HuH-7 (cell line): ENCODE data around the gene SLC25A30.
A peak's percentile ranks its signal among the peaks of the same experiment; 100 is the strongest.
"Not testable (repeated sequence)": the region's sequence is repeated elsewhere in the genome, so short reads cannot be mapped to it uniquely, and the experiment has no call there.

Experiments used
- DNase-seq: peaks from one replicate; pipeline ENCODE4 v3.0.0; 2011; ENCODE audit warnings: low spot score

The SLC25A30 gene

DNA sequence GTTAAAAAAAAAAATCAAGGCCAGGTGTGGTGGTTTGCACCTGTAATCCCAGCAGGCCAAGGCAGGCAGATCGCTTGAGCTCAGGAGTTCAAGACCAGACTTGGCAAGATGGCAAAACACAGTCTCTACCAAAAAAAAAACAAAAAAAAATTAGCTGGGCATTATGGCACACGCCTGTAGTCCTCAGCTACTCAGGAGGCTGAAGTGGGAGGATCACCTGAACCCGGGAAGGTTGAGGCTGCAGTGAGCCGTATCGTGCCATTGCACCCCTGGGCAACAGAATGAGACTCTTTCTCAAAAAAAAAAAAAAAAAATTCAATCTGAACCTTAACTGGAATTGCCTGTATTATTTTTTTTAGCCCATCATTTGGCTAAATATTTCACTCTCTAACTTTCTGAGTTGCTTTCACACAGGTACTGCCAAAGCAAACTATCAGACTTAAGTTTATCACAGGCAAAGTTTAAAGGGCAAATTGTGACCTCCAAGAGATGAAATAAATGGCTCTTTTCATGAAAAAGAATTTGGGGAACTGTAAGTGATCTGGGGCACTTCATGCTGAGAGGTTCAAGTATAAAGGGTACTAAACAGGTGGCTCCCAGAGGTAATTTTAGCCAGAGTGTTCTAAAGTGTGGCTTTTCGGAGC is 14.7 kb upstream of the SLC25A30 start:
- no peak for DNase-seq

DNA sequence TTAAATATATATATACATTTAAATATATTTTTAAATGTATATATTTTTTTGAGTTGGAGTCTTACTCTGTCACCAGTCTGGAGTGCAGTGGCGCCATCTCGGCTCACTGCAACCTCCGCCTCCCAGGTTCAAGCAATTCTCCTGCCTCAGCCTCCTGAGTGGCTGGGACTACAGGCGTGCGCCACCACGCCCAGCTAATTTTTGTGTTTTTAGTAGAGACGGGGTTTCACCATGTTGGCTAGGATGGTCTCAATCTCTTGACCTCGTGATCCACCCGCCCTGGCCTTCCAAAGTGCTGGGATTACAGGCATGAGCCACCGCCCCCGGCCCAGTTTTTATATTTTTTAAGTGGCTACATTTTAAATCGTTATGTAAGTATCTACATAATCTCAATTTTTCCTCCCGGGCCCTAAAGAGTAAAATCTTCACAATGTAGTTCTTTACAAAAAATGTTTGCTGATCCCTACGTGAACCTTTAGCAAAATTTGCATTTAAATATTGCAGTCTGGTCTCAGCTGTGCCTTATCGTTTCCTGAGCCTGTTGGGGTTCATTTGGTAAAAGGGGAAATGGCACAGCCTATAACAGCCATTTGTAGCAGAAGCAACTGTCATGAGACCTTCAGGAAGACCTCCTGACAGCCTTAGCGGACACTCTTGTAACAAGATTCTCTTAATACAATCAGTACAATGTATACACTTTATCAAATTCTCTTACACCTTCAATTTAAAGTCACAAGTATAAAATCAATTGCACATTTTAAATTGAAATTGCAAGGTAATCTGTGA is 8.1 kb upstream of the SLC25A30 start:
- DNase-seq = not testable (repeated sequence)

DNA sequence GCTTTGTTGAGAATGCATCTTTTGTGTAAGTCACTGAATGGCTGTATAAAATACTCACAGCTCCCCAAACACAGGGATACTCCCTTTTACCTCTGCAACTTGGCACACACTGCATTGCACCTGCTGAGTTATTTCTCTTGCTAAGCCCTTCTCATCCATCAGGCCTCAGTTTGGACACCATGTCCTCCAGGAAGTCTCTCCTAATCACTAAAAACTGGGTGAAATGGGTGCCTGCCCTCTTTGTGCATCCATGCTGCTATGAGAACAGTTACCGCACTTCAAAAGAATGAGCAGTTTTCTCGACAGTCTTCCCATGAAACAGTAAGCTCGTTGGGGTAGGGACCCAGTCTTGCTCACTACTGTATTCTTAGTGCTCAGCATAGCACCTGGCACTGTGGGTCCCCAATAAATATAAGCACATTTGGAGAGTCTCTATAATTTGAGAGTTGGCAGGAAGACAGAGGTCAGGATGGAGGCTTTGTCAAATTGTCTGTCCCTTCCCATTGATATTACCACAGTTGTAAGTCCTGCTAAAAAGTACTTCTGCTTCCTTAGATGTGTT is 4.6 kb upstream of the SLC25A30 start:
- no peak for DNase-seq

DNA sequence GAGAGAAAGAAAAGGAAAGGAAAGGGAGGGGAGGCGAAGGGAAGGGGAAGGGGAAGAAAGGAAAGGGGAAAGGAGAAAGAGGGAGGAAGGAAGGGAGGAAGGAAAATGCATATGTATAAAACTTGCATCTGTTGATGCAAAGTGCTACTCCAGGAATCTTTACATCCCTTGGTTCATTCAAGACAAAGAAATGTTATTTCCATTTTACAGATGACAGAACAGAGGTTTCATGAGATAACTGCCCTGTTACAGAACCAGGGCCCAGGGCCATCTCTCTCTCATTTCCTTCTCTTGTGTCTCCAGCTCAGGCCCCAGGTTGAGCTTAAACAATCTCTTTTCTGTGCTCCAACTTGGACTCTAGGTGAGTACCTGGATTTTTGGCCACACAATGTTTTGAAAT is 1.8 kb upstream of the SLC25A30 start:
- DNase-seq = no peak

DNA sequence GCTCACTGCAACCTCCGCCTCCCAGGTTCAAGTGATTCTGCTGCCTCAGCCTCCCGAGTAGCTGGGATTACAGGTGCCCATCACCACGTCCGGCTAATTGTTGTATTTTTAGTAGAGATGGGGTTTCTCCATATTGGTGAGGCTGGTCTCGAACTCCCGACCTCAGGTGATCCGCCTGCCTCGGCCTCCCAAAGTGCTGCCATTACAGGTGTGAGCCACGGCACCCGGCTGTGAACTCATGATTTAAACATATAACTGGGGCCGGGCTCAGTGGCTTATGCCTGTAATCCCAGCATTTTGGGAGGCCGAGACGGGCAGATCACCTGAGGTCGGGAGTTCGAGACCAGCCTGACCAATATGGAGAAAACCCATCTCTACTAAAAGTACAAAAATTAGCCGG is 1.2 kb upstream of the SLC25A30 start:
- not testable (repeated sequence) for DNase-seq

DNA sequence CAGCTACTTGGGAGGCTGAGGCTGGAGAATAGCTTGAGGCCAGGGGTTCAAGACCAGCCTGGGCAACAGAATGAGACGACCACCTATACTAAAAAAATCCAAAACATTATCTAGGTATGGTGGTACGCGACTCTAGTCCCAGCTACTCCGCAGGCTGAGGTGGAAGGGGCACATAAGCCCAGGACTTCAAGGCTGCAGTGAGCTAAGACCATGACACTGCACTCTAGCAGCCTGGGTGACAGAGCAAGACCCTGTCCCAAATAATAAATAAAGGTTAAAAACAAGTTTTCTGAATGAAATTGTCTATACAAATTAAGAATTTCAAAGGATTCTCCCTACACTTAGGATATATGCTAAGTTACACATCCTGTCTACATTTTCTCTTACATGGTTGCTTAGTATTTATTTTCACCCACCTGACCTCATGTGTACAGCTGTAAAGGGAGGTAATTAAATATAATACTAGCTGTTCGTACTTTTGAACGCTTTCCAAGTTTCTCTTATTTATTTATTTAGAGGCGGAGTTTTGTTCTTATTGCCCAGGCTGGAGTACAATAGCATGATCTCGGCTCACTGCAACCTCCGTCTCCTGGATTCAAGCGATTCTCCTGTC is 1.6 kb downstream of the SLC25A30 start:
- no peak for DNase-seq

DNA sequence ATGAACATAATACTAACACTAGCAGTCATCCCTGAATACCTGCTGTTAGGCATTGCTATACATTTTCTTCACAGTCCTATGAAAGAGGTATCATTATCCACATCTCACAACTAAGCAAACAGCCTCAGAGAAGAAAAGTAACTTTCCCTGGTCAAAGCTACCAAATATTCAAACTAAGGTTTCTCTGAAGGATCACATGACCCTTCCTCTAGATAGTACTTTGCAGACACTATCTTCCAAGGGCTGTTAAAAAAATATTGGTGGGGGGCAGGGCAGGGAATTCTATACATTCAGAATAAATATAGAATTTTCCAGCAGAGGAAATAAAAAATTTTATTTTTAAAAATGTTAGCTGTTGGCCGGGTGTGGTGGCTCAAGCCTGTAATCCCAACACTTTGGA is 3.1 kb downstream of the SLC25A30 start:
- no peak for DNase-seq

DNA sequence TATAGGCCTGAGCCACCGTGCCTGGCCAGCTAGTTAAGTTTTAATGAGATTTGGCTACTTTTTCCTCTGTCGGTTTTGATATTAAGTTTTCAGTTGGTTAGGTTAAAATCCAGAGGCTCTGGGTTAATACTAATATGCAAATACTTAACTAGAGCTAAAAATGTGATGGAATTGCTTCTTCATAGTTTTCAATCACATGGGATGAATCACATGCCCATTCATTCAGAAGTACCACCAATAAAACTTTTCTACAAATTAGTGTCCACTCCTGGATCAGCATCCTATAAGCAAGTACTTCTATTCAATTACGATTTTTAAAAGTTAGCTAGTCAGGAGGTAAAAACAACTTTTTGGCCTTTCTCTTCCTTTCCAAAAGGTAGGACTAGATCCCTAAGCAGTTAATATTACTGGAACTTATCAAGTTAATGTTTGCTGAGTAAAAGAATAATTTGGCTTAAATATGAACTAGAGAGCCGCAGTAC is 4.3 kb downstream of the SLC25A30 start:
- DNase-seq = no peak

DNA sequence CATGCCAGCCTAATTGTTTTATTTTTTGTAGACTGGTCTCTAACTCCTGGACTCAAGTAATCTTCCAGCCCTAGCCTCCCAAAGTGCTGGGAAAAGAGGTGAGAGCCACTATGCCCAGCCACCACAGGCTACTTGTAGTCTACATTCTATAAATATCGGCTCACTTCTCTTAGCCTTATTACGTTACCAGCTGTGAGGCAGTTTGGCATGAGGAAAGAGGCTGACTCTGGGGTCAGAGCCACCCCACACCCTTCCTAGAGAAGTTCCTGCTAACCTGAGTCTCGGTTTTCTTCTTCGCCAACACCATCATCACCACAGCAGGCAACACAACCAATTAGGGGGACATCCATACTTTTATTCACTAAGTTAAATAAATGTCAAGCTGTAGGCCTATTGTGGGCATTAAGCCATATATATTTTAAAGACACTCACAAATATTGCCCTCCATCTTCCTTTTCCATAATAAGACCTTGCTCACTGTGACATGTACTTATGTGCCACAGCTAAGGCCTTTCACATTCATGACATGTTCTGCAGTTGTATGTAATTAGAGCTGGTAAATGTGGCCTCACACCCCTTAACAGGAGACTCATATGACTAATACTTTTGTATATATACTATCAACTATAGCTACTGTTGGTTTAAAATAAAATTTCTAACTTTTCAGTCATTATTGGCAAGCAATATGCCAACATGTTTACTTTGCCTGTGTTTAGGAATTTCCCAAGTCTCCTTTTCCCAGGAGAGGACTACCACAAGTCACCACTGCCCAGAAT is 5.7 kb downstream of the SLC25A30 start:
- no peak for DNase-seq

DNA sequence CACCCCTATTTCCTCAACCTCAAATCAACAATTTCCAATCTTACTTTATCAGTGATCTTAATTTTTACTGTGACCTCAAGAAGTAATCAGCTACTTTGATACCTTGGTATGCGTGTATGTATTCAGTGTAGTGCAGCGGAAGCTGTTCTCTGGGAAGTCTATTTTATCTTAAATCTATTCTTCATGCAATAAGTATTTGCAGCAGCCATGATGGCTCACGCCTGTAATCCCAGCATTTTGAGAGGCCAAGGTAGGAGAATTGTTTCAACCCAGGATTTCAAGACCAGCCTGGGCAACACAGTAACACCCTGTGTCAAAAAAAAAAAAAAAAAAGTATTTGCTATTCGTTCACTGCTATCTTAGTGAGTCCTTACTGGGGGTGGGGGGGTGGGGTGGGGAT is 6.5 kb downstream of the SLC25A30 start:
- no peak for DNase-seq

DNA sequence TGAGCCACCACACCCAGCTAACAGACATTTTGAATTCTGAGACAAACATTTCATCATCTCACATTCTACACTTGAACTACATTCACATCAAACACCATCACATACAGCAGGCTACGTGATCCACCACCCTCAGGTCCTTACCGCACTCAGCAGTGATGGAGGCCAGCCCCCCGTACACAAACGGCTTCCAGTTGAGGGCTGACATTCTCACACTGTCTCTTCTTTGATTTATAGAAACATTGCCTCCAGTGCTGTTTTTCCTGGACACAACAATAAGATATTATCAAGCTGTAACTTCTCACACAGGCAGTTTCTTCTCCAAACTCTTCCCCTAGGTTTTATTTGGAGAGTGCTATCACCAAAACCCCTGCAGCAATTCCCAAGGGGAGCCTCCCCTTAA is 7.0 kb downstream of the SLC25A30 start:
- no peak for DNase-seq

DNA sequence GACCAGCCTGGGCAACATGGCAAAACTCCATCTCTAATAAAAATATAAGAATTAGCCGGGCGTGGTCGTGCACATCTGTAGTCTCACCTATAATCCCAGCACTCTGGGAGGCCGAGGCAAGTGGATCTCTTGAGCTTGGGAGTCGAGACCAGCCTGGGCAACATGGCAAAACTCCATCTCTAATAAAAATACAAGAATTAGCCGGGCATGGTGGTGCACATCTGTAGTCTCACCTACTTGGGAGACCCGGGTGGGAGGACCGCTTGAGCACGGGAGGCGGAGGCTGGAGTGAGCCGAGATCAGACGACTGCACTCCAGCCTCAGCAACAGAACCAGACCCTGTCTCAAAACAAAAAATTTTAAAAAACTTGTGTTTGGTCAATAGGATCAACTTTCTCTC is 7.7 kb downstream of the SLC25A30 start:
- no peak for DNase-seq

DNA sequence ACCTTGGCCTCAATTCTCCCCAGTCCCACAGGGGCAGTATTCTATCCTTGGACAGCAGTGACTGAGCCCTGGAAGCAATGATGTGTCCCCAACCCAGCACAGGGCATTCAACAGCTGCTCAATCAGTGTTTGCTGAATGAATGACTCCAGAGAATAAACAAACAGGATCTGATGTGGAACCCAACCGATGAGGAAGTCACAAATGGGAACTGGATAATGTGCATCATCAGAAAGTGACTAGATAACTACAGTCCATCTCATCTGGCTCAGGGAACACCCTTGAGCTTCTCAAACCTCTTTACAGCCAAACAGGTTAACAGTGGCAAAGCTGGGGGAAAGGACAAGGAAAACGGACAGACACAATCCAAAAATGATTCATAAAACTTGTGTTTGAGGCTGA is 8.2 kb downstream of the SLC25A30 start:
- DNase-seq = no peak

DNA sequence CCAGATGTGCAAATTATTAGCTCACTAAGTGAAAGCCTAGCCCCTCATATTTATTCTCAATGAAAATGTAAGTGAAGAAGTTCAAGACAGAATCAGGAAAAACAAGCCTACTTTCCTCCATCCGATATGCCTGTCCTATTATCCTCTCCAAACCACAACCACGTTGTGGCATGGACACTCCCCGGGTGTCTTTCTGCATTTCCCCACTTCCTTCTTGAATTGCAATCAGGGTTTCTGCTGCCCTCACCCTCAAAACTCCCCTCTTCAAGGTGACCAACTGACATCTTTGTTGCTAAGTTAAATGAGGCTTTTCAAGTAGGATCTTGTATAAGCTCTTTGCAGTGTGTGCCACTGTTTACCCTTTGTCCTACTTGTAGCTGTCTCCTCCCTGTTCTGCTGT is 11.8 kb downstream of the SLC25A30 start:
- DNase-seq = no peak

DNA sequence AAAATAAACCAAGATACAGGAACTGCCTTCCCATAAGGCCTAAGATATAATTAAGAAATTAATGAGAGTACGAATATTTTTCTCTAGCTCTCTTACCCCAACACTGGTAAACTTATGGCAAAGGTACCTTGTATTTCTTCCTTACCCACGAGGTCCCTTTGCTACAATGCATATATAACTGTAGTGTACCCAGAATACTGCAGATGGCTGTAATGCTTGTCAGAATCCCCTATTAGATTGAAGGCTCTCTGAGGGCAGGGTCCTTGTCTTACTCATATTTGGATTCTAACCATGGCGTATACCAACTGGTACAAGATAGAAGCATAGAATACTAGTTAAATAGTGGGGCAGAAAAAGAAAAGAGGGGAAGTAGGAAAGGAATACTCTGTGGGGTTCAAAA is 15.1 kb downstream of the SLC25A30 start:
- no peak for DNase-seq

DNA sequence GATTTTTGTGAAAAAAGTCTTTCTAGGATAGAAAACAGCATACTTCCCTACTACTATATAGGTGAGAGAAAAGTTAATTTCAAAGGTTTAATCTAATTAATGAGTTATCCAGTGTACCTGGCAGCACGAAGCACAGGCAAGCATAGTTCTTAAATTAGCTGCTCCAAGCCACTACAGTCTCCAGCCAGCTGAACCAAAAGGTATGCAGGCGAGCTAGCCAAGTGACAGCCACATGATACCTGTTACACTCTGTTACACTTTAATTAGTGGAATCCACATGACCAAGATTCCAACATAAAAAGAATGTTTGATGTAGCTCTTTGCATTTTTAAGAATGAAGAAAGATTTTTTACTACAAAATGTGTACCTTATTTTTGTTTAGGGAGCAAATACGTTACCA is 15.5 kb downstream of the SLC25A30 start:
- DNase-seq = no peak

DNA sequence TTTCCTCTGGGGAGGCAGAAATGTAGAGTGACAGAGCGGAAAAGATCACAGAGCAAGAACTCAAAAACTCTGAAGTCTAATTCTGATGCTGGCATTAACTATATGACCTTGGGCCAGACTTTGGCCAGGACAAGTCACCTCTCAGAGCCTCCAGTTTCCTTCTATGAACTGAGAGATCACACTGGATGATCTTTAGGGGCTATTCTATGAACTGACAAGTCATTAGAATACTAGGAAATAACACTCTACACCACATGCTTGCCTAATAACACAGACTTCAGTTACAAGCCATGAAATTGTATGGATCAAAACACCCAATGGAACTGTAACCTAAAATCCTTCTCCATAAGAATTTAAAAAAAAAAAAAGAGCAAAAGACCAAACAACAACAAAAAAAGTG is 16.9 kb downstream of the SLC25A30 start:
- no peak for DNase-seq

DNA sequence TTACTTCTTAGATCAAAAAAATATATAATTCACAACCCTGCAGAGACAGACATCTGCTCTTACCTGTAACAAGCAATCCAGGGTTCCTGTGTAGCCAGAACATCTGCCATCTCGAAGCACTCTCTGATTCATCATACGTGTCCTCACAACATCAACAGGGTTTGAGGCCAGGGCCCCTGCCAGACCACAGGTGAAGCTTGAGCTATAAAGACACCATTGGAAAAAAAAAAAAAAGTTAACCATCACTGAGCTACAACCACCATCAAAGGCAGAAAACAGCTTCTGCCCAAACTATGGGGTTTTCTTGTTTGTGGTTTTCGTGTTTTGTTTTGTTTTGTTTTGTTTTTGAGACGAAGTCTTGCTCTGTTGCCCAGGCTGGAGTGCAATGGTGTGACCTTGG is 19.3 kb downstream of the SLC25A30 start:
- DNase-seq = no peak

DNA sequence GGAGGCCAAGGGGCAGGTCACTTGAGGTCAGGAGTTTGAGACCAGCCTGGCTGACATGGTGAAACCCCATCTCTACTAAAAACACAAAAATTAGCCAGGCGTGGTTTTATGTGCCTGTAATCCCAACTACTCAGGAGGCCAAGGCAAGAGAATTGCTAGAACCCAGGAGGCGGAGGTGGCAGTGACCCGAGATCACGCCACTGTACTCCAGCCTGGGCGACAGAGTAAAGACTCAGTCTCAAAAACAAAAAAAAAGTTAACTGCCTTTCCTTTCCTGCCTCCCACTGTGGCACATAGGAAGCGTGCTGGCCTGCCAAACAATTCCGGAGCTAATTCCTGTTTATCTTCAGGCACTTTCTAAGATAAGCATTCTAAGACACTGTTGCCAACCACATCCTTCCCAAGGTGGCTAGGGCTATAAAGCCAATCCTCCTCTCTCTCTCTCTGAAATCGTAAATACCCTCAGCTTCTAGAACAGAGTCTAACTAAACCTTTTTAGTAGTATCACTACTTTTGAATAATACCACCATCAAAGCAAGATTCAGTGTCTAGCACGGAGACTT is 21.6 kb downstream of the SLC25A30 start:
- DNase-seq = no peak

DNA sequence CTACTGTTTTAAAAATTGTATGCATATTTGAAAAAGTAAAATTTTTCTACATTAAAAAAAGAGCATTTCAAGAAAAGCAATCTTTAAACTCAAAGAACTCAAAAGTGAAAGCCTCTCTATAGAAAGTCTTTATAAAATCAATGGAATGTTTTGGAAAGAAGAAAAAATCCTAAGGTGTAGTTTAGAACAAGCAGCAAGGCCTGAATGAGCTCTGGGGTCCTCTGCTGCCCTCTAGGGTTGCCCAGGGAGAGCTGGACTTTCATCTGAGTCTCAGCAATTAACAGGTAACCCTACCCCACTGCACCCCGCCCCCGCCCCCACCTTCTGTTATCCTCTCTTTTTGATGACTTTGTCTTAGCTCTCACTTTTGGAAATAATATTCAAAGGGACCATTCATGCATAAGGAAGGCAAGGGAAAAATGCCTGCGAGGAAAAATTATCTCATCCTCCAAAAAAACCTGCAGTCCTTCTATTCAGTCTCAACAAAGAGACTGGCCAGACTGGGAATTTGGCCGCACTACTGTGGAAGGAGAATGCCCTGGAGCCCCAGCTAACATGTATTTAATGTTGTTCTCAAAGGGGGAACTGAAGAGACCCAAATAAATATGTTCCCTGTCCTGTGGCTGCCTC is 24.1 kb downstream of the SLC25A30 start:
- DNase-seq = peak; percentile 77

DNA sequence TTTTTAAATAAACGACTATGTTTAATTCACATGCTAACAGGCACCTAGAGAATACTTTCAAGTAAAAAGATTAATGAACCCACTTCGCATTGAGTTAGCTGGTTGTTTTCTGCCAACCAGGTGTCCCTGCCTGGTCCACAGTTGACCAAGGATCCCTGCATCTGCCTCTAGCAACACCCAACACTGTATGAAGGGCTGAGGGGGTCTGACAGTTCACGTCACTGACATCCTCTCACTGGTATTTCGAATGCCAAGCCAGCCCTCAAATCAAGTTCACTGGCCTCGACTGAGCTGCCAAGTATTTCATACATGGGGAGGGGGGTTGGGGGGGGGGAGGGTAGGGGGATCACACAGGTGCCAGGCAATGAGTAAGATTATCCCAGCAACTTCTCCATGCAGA is 25.4 kb downstream of the SLC25A30 start:
- no peak for DNase-seq
